Measurements from ENCODE around the gene FOXK2. TPM values are rescaled to one million over a fixed set of nuclear protein-coding genes. Genes with fewer than 3 reads are reported as not detected.

Gene FOXK2
- total and polyA plus RNA-seq, 4 donors, result 23.4 to 59.8 (median 33.4) TPM

GRCh38 chr17:82602986-82603710 lies 83.6 kb downstream of the FOXK2 start:
- peak overlapping the region in 1 of 2 donors; percentile 91 for H3K27ac ChIP-seq (ENCODE audit: low read depth in 1 of 2, low read length in 1 of 2)
- ATAC-seq (ENCODE audit: insufficient read depth, low FRiP score), result no peak
- H3K36me3 ChIP-seq (ENCODE audit: control insufficient read depth in 4 of 4, insufficient read depth in 4 of 4, low read length in 4 of 4), result peaks cover 10 to 38% (median 26%) of the 10 kb centered on the region in 4 donors
- H3K4me3 ChIP-seq, result no peak overlapping the region
- H3K27me3 ChIP-seq (ENCODE audit: control insufficient read depth in 3 of 3, insufficient read depth in 3 of 3, low read length in 2 of 3), result no peaks in the 10 kb centered on the region
- no peak for DNase-seq
- no peak for TF ChIP-seq CTCF (IDR thresholded peaks at IDR 0.05; ENCODE audit: control extremely low read depth, extremely low read depth)
- peaks cover 0 to 2% (median 0%) of the 10 kb centered on the region in 4 donors for H3K9me3 ChIP-seq (ENCODE audit: control insufficient read depth in 4 of 4, insufficient read depth in 3 of 4, low read length in 3 of 4)
- WGBS, 2 donors, result 77 to 81% methylated on average over 20 of the region's 20 CpGs
- H3K4me1 ChIP-seq (ENCODE audit: control insufficient read depth in 5 of 5, insufficient read depth in 5 of 5, low read length in 5 of 5), result peaks cover 0 to 25% (median 8%) of the 10 kb centered on the region in 5 donors
- no peak overlapping the region for H3K9ac ChIP-seq (ENCODE audit: insufficient read depth in 1 of 2, low read length in 2 of 2)

GRCh38 chr17:82603981-82604448 lies 84.5 kb downstream of the FOXK2 start:
- peak; percentile 67 to 83 (median 82) for DNase-seq
- 28 to 30% methylated on average over 18 of the region's 18 CpGs for WGBS, 2 donors
- Histone ChIP-seq H3K27ac (ENCODE audit: low read depth in 1 of 2, low read length in 1 of 2) (peak overlapping the region in 1 of 2 donors; percentile 91), H3K9ac (ENCODE audit: insufficient read depth in 1 of 2, low read length in 2 of 2) (no peak overlapping the region), H3K4me3 (no peak overlapping the region), H3K4me1 (ENCODE audit: control insufficient read depth in 5 of 5, insufficient read depth in 5 of 5, low read length in 5 of 5) (peaks cover 0 to 25% (median 8%) of the 10 kb centered on the region in 5 donors), H3K36me3 (ENCODE audit: control insufficient read depth in 4 of 4, insufficient read depth in 4 of 4, low read length in 4 of 4) (peaks cover 10 to 33% (median 20%) of the 10 kb centered on the region in 4 donors), H3K9me3 (ENCODE audit: control insufficient read depth in 4 of 4, insufficient read depth in 3 of 4, low read length in 3 of 4) (no peaks in the 10 kb centered on the region), H3K27me3 (ENCODE audit: control insufficient read depth in 3 of 3, insufficient read depth in 3 of 3, low read length in 2 of 3) (no peaks in the 10 kb centered on the region)
- no peak for TF ChIP-seq CTCF (IDR thresholded peaks at IDR 0.05; ENCODE audit: control extremely low read depth, extremely low read depth)
- peak; percentile 67 for ATAC-seq (ENCODE audit: insufficient read depth, low FRiP score)

DNA sequence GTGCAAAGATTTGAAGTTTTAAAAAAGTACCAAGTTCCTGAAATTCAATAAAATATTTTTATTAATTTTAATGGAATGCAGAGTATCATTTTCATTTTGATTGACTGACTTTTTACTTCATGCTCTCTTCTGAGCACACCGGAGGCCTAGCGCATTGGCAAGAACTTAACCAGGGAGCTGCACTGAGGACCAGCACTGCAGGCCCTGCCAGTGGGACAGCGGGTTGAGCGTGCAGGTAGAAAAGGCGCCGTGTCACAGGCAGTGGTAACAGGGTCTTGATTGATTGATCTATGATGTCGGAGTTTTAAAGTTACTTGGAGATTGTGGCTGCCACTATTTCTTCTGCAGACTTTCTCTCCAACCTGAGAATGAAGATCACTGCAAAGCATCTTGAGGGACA lies 85.0 kb downstream of the FOXK2 start:
- no peak overlapping the region for H3K9ac ChIP-seq (ENCODE audit: insufficient read depth in 1 of 2, low read length in 2 of 2)
- no peaks in the 10 kb centered on the region for H3K27me3 ChIP-seq (ENCODE audit: control insufficient read depth in 3 of 3, insufficient read depth in 3 of 3, low read length in 2 of 3)
- no peak overlapping the region for H3K4me3 ChIP-seq
- H3K4me1 ChIP-seq (ENCODE audit: control insufficient read depth in 5 of 5, insufficient read depth in 5 of 5, low read length in 5 of 5), result peaks cover 0 to 25% (median 8%) of the 10 kb centered on the region in 5 donors
- peak overlapping the region in 1 of 2 donors; percentile 78 for H3K27ac ChIP-seq (ENCODE audit: low read depth in 1 of 2, low read length in 1 of 2)
- H3K36me3 ChIP-seq (ENCODE audit: control insufficient read depth in 4 of 4, insufficient read depth in 4 of 4, low read length in 4 of 4), result peaks cover 10 to 32% (median 23%) of the 10 kb centered on the region in 4 donors
- DNase-seq (no peak), ATAC-seq (ENCODE audit: insufficient read depth, low FRiP score) (no peak)
- 88 to 95% methylated on average over 7 of the region's 7 CpGs for WGBS, 2 donors
- H3K9me3 ChIP-seq (ENCODE audit: control insufficient read depth in 4 of 4, insufficient read depth in 3 of 4, low read length in 3 of 4), result no peaks in the 10 kb centered on the region
- TF ChIP-seq CTCF (IDR thresholded peaks at IDR 0.05; ENCODE audit: control extremely low read depth, extremely low read depth), result no peak

Measured in lung (tissue), 12 donors.